ENCODE measurements around the gene PTPRN.
"Not testable (repeated sequence)": the region's sequence is repeated elsewhere in the genome, so short reads cannot be mapped to it uniquely, and the experiment has no call there.

- TF ChIP-seq CTCF (conservative IDR thresholded peaks at IDR 0.05; ENCODE audit: low read depth in 2 of 2); STAT1 (IDR thresholded peaks at IDR 0.05; ENCODE audit: unreplicated experiment); ETS1 (IDR thresholded peaks at IDR 0.05); REST (IDR thresholded peaks at IDR 0.05; ENCODE audit: unreplicated experiment); EZH2phosphoT487 (IDR thresholded peaks at IDR 0.05; ENCODE audit: unreplicated experiment); POLR2AphosphoS5 (IDR thresholded peaks at IDR 0.05; ENCODE audit: low read depth); EZH2 (IDR thresholded peaks at IDR 0.05; ENCODE audit: low read depth, unreplicated experiment); CREB1 (CRISPR knock-in tag; IDR thresholded peaks at IDR 0.05; ENCODE audit: low read depth); JUNB (IDR thresholded peaks at IDR 0.05; ENCODE audit: unreplicated experiment); ZNF114 (CRISPR knock-in tag; IDR thresholded peaks at IDR 0.05); ZNF462 (CRISPR knock-in tag; IDR thresholded peaks at IDR 0.05); ZNF331 (CRISPR knock-in tag; IDR thresholded peaks at IDR 0.05; ENCODE audit: low read depth): not testable (repeated sequence)
These were observed 3.6 kb upstream of the PTPRN start for GRCh38 chr2:219312683-219313263.

Data from GM23338 (cell line).